AG04450 (cell line): Measurements from ENCODE around the gene SBSN. TPM values are rescaled to one million over a fixed set of nuclear protein-coding genes. Genes with fewer than 3 reads are reported as not detected.
A peak's percentile ranks its signal among the peaks of the same experiment; 100 is the strongest.

Experiments
- CTCF ChIA-PET: fragments of 300-600, 350-600 bp; formaldehyde crosslinking; extraction: SDS; loops from one replicate; lab custom pipeline; 2022; ENCODE audit warnings: antibody characterized with exemption, inconsistent platforms; lab: Charles Lee
- POLR2A ChIA-PET: fragments of 350-600 bp; formaldehyde crosslinking; extraction: SDS; loops from one replicate; lab custom pipeline; 2021; ENCODE audit warnings: antibody characterized with exemption, inconsistent platforms; lab: Yijun Ruan, JAX
- DNase-seq: peaks from one replicate; pipeline ENCODE4 v3.0.0-alpha.2; 2011; ENCODE audit warnings: low read depth, low spot score
- H3K27ac ChIP-seq: one replicate; pipeline ENCODE4 v1.5.1; 2012; ENCODE audit warnings: low read depth, low read length, control low read depth
- H3K27me3 ChIP-seq: one replicate; pipeline ENCODE4 v1.6.0; 2012; ENCODE audit warnings: low read length; ENCODE audit not compliant: control insufficient read depth, insufficient read depth
- H3K4me3 ChIP-seq: 2 replicates; pipeline ENCODE4 v1.5.1; 2011; ENCODE audit warnings: mild to moderate bottlenecking, low read depth, low read length, control low read depth
- H3K9me3 ChIP-seq: 2 replicates; pipeline ENCODE4 v1.5.1; 2012; ENCODE audit warnings: low read length; ENCODE audit not compliant: control insufficient read depth, insufficient read depth
- polyA plus RNA-seq: library from polyadenylated mRNA; depleted of rRNA; stranded (reverse); fragments of >200 nt; gene quantifications from 2 replicates; pipeline ENCODE4 v1.2.3, GENCODE V29; 2011
- TF ChIP-seq, protein P1 (sequence below): IDR thresholded peaks from 2 replicates; pipeline ENCODE4 v1.5.1; 2011; ENCODE audit warnings: low read depth, low read length, control low read depth, inconsistent platforms

SBSN gene
- polyA plus RNA-seq, 1 experiment: 1.8 TPM

DNA sequence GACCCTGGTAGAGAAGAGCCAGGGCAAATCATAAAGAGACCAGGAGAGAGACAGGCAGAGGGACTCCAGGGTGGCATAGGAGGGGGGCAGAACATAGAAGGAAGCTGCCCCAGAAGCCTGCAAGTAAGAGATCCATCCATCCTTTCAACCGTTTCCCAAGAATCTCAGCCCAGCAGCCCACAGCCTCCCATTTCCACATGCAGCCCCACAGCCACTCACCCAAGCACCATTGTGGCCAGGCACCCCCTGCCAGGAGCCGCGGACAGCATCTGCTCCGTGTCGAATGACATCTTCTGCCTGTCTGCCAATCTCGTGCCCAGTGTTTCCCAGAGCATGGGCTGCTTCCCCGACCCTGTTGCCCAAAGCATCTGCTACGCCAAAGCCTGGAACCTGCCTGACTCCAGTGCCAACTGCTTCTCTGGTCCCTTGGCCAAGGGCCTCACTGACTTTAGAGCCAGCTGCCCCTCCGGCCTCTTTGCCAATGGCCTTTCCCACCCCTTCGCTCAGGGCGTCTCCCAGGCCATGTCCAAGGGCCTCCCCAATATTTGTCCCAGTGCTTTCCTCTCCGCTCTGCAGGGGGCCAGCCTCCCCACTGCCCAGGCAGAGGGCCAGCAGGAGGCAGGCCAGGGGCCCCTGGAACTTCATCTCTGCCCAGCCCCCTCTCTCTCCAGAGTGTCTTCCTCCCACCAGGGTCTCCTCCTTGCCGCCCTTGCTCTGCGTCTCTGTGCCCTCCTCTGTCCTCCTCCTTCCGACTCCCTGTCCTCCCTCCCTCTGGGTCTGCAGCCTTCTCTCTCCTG is 15.1 kb downstream of the SBSN start:
- Histone ChIP-seq H3K4me3 (no peak overlapping the region), H3K27ac (no peak overlapping the region), H3K9me3 (peaks cover 3% of the 10 kb centered on the region; the same call in 1 of the 2 replicates), H3K27me3 (peaks cover 27% of the 10 kb centered on the region)
- TF ChIP-seq, protein P1, sequence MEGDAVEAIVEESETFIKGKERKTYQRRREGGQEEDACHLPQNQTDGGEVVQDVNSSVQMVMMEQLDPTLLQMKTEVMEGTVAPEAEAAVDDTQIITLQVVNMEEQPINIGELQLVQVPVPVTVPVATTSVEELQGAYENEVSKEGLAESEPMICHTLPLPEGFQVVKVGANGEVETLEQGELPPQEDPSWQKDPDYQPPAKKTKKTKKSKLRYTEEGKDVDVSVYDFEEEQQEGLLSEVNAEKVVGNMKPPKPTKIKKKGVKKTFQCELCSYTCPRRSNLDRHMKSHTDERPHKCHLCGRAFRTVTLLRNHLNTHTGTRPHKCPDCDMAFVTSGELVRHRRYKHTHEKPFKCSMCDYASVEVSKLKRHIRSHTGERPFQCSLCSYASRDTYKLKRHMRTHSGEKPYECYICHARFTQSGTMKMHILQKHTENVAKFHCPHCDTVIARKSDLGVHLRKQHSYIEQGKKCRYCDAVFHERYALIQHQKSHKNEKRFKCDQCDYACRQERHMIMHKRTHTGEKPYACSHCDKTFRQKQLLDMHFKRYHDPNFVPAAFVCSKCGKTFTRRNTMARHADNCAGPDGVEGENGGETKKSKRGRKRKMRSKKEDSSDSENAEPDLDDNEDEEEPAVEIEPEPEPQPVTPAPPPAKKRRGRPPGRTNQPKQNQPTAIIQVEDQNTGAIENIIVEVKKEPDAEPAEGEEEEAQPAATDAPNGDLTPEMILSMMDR: no peak
- ChIA-PET POLR2A (interaction anchor here (0.7 kb wide), 1 partner anchor 418 kb away, joined by 3 read pairs; no protein-coding TSS in a partner anchor), CTCF (interaction anchor here (1.3 kb wide), 1 partner anchor 18 kb away, joined by 4 read pairs; no protein-coding TSS in a partner anchor)
- DNase-seq: no peak

DNA sequence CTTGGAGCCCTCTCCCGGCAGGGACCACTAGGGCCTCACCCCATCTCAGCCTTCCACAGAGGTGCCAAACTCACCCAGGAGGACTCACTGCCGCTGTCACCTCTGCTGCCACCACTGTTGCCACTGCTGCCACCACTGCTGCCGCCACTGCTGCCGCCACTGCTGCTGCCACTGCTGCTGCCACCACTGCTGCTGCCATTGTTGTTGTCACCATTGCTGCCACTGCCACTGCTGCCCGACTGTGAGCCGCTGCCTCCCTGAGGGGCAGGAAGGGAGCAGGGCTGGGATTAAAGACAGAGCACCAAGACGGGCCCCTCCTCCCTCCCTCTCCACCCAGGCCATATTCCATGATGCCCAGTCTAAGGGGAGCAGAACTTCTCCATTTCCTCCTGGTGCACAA is 16.8 kb downstream of the SBSN start:
- Histone ChIP-seq H3K4me3 (no peak overlapping the region), H3K27me3 (peaks cover 35% of the 10 kb centered on the region), H3K9me3 (peaks cover 3% of the 10 kb centered on the region; the same call in 1 of the 2 replicates), H3K27ac (no peak overlapping the region)
- TF ChIP-seq, protein P1: no peak
- ChIA-PET CTCF (interaction anchor here (1.0 to 2.0 kb wide), 5 partner anchors 16 to 247 kb away, joined by 3 to 17 read pairs (median 5); partner anchors contain the start of gene COX6B1), POLR2A (no interaction called here)
- DNase-seq: no peak

DNA sequence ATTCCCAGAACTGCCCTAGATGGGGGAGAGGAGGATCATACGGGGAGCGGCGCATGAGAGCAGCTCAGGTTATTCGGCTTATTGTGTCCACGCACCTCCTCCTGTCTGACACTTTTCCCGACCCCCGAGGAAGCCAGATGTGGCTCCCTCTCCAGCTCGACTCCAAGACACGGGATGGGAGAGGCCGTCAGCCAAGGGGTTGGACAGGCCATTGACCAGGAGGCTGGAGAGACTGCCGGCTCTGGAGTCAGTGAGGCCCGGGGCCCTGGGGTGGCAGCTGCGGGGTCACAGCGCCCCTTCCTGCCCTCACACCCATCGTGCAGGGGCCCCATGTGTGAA is 17.5 kb downstream of the SBSN start:
- no peak for DNase-seq
- H3K9me3 ChIP-seq: peaks cover 3% of the 10 kb centered on the region; the same call in 1 of the 2 replicates
- H3K4me3 ChIP-seq: no peak overlapping the region; the same call in 1 of the 2 replicates
- ChIA-PET POLR2A (interaction anchor here (0.6 kb wide), 1 partner anchor 86 kb away, joined by 3 read pairs; no protein-coding TSS in a partner anchor), CTCF (interaction anchor here (0.5 to 2.0 kb wide), 13 partner anchors 8 to 246 kb away, joined by 3 to 17 read pairs (median 4); partner anchors contain the start of genes COX6B1 and HAUS5)
- TF ChIP-seq, protein P1: no peak
- H3K27me3 ChIP-seq: peaks cover 42% of the 10 kb centered on the region
- H3K27ac ChIP-seq: no peak overlapping the region

DNA sequence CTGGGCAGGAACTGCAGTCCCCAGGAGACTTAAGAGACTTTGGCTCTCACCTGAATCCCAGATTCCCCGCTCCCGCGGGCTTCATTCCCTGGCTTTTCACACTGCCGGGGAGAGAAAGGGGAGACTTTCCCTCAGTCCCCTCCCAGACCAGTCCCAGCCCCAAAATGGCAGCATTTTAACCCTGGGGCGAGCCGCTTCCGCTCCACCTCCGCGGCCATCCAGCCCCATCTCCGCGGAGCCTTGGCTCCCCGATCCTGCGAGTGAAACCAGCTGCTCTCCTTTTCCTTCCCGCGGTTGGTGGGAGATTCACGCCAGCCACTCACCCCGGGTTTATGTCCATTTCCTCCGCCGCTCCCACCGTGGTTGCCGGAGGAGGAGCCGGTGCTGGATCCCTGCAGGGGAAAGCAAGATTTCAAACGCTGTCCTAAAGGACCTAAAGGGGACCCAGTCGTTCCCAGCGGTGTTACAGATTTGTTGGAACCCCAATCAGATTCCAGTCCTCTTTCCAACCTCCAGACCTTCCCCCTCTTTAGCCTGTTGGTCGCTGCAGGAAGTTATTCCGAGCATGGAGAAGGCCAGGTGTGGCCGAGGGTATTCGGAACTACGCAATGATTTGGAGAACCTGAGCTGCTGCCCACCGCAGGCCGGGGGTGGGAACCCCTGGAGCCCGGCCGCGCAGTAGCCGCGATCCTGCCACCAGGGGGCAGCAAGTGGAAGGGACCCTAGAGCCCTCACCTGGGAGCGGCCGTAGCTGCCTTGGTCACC is 18.1 kb downstream of the SBSN start:
- peaks cover 3% of the 10 kb centered on the region; the same call in 1 of the 2 replicates for H3K9me3 ChIP-seq
- peak overlapping the region; percentile 41 for H3K4me3 ChIP-seq
- CTCF ChIA-PET: interaction anchor here (0.5 to 2.0 kb wide), 16 partner anchors 8 to 398 kb away, joined by 3 to 17 read pairs (median 4); partner anchors contain the start of genes COX6B1 and HAUS5
- H3K27ac ChIP-seq: no peak overlapping the region
- TF ChIP-seq, protein P1: peak; percentile 89
- H3K27me3 ChIP-seq: peaks cover 47% of the 10 kb centered on the region
- POLR2A ChIA-PET: interaction anchor here (0.6 kb wide), 1 partner anchor 87 kb away, joined by 3 read pairs; no protein-coding TSS in a partner anchor
- DNase-seq: no peak
